Body of pancreas (tissue), 4 donors: ENCODE measurements around the gene ONECUT2. TPM values are rescaled to one million over a fixed set of nuclear protein-coding genes. Genes with fewer than 3 reads are reported as not detected.

ENCODE experiments used
- ATAC-seq: fragments of 150-250 bp; one replicate; pipeline ENCODE4 v1.9.1; 2016
- DNase-seq, 4 donors: peaks; one replicate each; pipeline ENCODE4 v3.0.0-alpha.2; 2019
- H3K27ac ChIP-seq, 4 donors: fragments of 200-600 bp; sonication (generic); 1 replicate in 3 of 4; 2 replicates in 1 of 4; pipeline versions ENCODE4 v1.5.1 to v1.6.1; 2016 to 2019; ENCODE audit warnings: mild to moderate bottlenecking in 1 of 4, mixed read lengths in 1 of 4, moderate library complexity in 1 of 4
- H3K27me3 ChIP-seq, 2 donors: fragments of 200-600 bp; sonication (generic); one replicate each; pipeline ENCODE4 v1.6.0; 2016; ENCODE audit warnings: mild to moderate bottlenecking in 1 of 2
- H3K36me3 ChIP-seq, 2 donors: fragments of 200-600 bp; sonication (generic); replicated peaks in 1 of 2; 2 replicates each; pipeline ENCODE4 v1.5.1; 2016; ENCODE audit warnings: low read depth in 2 of 2; ENCODE audit not compliant: insufficient read depth in 1 of 2
- H3K4me1 ChIP-seq: fragments of 200-600 bp; sonication (generic); one replicate; pipeline ENCODE4 v1.6.0; 2016
- H3K4me3 ChIP-seq, 2 donors: fragments of 200-600 bp; sonication (generic); 1 replicate in 1 of 2; 2 replicates in 1 of 2; pipeline ENCODE4 v1.5.1; 2016 to 2019
- H3K9me3 ChIP-seq, 3 donors: fragments of 200-600 bp; sonication (generic); 1 replicate in 2 of 3; 2 replicates in 1 of 3; pipeline ENCODE4 v1.5.1; 2016
- CTCF ChIP-seq, 7 experiments: fragments of 450-650 bp in 4 of 7; fragments of 200-600 bp in 3 of 7; sonication (generic) in 3 of 7; IDR thresholded peaks; one replicate each; pipeline ENCODE4 v1.5.1; 2016 to 2019; ENCODE audit warnings: antibody characterized with exemption in 7 of 7
- POLR2A ChIP-seq, 3 donors: fragments of 450-650 bp; IDR thresholded peaks; one replicate each; pipeline ENCODE4 v1.6.1; 2016; ENCODE audit warnings: antibody characterized with exemption in 3 of 3, mild to moderate bottlenecking in 2 of 3
- WGBS, 2 donors: methylation state at CpG; one replicate each; pipeline ENCODE4 v1.1.5; 2017; 5-methylcytosine and 5-hydroxymethylcytosine counted together
- intact Hi-C: fragments of 100-400 bp; cut with DNase I; formaldehyde crosslinking; loops from one replicate; pipeline ENCODE4 v1.15.1; 2023
- total RNA-seq, 2 donors: library from RNA; depleted of rRNA; stranded (reverse); fragments of >200 nt; gene quantifications; one replicate each; pipeline ENCODE4 v1.1.0, GENCODE V29; 2016

The ONECUT2 gene
- total RNA-seq, 2 donors from 2014 or later, result 2.6 to 3.1 TPM

- ATAC-seq (no peak), DNase-seq (no peak)
- no peaks in the 10 kb centered on the region for H3K36me3 ChIP-seq
- no peak overlapping the region for H3K27ac ChIP-seq
- H3K27me3 ChIP-seq, result no peaks in the 10 kb centered on the region
- WGBS, 2 donors, result 46 to 54% methylated on average over 13 of the region's 13 CpGs
- intact Hi-C loops, result no loop called here
- TF ChIP-seq CTCF (IDR thresholded peaks at IDR 0.05) (no peak), POLR2A (IDR thresholded peaks at IDR 0.05) (no peak)
- no peaks in the 10 kb centered on the region for H3K4me1 ChIP-seq
- no peaks in the 10 kb centered on the region for H3K9me3 ChIP-seq
- H3K4me3 ChIP-seq, result no peak overlapping the region
These were observed 92.5 kb downstream of the ONECUT2 start for GRCh38 chr18:57527556-57528229.

GRCh38 chr18:57529151-57529550 lies 94.0 kb downstream of the ONECUT2 start:
- H3K27ac ChIP-seq, result no peak overlapping the region

GRCh38 chr18:57533006-57533867 lies 98.1 kb downstream of the ONECUT2 start:
- H3K4me1 ChIP-seq, result no peaks in the 10 kb centered on the region
- intact Hi-C loops, result no loop called here
- H3K36me3 ChIP-seq, result no peaks in the 10 kb centered on the region
- H3K27me3 ChIP-seq, result no peaks in the 10 kb centered on the region
- no peak for DNase-seq
- WGBS, 2 donors, result 44 to 48% methylated on average over 16 of the region's 16 CpGs
- TF ChIP-seq CTCF (IDR thresholded peaks at IDR 0.05) (no peak), POLR2A (IDR thresholded peaks at IDR 0.05) (no peak)
- no peaks in the 10 kb centered on the region for H3K9me3 ChIP-seq
- no peak overlapping the region for H3K4me3 ChIP-seq
- H3K27ac ChIP-seq, result no peak overlapping the region
- peak; percentile 30 for ATAC-seq

More at GRCh38 chr18:57529151-57529550, 94.0 kb downstream of the ONECUT2 start:
- H3K27me3 ChIP-seq, result no peaks in the 10 kb centered on the region
- no peaks in the 10 kb centered on the region for H3K9me3 ChIP-seq
- 65 to 76% methylated on average over 7 of the region's 7 CpGs for WGBS, 2 donors
- H3K36me3 ChIP-seq, result no peaks in the 10 kb centered on the region
- DNase-seq (no peak), ATAC-seq (no peak)
- intact Hi-C loops, result no loop called here
- no peaks in the 10 kb centered on the region for H3K4me1 ChIP-seq
- no peak overlapping the region for H3K4me3 ChIP-seq
- no peak for TF ChIP-seq POLR2A (IDR thresholded peaks at IDR 0.05)
- TF ChIP-seq CTCF (IDR thresholded peaks at IDR 0.05), result no peak

DNA sequence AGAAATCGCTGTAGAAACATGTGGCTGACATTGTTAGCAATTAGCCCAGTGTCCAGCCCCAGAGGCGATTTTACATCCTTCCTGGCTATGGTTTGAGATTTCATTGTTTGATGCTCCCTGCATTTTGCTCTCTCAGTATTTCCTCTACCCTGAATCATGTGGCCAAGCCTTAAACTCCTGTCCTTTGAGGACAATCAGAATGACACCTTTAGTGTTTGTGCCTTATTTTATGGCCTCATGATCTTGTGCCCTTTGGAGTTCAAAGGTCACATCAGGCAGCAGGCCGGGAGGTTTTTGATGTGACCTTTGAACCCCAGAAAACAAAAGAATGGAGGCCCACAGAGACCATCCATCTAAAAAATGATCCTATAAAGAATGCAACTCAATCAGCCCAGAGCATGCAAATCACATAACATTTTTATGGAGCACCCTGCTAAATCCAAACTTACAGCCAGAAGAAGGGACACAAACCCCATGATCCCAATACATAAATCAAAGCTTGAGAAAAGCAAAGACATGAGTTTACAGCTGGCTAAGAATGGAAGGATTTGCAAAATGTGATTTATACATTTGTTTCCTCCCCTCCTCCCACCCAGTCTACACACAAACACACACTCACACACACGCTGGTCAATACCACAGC lies 98.8 kb downstream of the ONECUT2 start:
- Histone ChIP-seq H3K4me3 (no peak overlapping the region), H3K4me1 (no peaks in the 10 kb centered on the region), H3K36me3 (no peaks in the 10 kb centered on the region), H3K27me3 (no peaks in the 10 kb centered on the region), H3K9me3 (no peaks in the 10 kb centered on the region), H3K27ac (no peak overlapping the region)
- intact Hi-C loops, result no loop called here
- 64 to 65% methylated on average over 4 of the region's 4 CpGs for WGBS, 2 donors
- ATAC-seq (no peak), DNase-seq (no peak)
- no peak for TF ChIP-seq POLR2A (IDR thresholded peaks at IDR 0.05)
- no peak for TF ChIP-seq CTCF (IDR thresholded peaks at IDR 0.05)
